ENCODE measurements around the gene CHCHD6.

CHCHD6 gene

GRCh38 chr3:126834596-126835471, 130.8 kb downstream of the CHCHD6 start:
- no peak for DNase-seq

DNA sequence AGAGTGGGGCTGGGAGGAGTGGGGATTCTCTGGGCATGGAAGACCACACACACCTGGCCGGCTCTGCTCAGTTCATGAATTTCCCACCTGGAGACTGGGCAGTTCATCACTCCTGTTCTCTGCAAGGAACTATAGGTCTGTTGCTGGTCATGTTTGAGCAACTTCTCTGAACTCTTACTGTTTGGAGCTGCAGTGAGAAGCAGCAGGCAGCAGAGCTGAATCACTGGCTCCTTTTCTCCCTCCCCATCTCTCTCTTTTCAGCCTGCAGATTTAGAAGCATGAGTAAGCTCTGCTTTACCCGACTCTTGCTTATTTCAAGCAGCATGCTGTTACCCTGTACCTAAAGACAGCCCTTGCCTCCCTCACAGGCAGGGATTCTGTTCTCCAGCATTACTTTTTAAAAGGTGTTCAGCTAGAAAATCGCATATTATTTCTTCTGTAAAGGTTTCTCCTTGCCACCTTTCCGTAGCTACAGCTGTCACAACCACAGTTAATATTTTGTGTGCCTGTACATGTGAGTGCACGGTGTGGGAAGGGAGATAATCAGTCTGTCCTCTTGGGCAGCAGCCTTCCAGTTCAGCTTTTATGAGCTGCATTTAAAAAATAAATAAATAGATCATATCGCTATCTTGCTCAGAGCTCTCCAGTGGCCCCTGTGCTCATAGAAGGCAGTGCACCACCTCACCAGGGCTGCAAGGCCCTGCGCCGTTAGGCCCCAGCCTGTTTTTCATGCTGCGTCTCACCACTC, 131.6 kb downstream of the CHCHD6 start:
- DNase-seq = no peak

DNA sequence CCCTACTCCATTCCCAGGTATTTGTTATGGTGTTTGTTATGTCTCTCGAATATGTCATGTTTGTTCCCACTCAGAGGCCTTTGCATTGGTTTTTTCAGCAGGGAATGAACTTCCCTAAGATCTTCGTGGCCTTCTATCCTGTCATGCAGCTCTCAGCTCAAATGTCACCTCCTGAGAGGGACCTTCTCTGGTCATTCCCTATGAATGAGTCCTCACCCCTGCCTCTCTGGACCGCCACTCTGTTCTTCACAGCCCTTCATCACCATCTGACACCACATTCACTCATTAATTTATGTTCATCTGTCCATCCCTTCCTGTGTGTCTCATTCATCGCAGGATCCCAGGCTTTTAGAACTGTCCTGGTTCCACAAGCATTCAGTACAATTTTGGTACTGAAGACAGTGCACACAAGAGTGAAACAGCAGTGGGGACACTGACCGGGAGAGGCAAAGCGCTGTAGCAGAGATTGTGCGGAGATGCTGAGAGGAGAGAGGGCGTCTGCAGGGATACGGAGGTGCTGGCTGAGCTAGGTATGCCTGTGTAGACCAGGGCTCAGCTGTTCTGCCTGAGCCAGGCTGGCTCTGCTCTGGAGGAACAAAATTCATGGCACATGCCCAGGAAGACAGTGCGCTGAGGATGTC, 132.3 kb downstream of the CHCHD6 start:
- no peak for DNase-seq

DNA sequence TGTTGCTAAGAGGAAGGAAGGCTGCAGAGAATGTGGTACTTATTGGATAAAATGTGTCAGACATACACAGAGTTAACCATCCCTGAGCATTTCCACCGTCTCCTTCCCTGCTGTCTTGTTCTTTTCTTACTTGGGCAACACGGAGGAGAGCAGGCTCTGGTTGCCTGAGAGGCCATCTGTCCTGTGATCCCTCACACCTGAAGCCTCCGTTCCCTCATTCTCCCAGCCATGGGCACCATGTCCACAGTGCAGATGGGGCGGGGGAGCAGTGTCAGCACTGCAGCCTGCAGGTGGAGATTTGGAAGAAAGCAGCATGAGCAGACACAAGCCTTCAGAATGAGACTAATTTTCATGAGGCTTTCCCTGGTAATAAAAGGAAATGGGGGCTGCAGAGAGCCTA, 133.7 kb downstream of the CHCHD6 start:
- no peak for DNase-seq

DNA sequence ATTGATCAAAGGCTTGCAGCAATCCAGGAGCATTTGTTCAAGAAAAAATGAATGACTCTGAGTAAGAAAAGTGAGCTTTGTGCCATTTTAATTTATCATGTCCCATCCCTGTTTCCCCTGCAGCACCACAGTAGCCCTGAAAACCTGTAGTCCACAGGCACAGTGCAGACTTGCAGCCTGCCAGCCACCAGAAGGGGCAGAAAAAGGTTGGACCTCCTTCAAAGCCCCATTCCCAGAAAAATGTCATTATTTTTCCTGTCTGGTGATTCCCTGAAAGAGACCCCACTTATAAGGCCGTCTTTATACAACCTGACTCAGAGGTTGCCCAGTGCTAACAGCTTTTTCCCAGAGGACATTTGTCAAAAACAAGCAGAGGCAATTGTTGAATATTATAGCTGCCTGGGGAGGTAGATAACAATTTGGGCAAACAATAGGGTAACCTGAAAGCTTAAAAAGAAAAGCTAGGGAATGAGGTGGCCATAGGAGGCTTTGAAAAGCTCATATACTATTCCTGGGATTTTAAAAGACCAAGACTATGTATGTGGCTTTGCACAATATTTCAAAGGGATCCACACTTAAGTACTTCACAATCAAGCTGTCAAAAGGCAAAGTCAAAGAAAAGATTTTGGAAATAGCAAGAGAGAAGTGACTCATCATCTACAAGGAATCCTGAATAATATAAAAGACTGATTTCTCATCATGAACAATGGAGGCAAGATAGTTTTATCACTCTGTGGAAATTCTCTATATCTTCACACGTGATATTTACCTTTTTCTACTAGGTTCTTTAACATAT, 142.1 kb downstream of the CHCHD6 start:
- no peak for DNase-seq

- DNase-seq = no peak
Measured at GRCh38 chr3:126847061-126847460, 143.0 kb downstream of the CHCHD6 start.

GRCh38 chr3:126848991-126849390, 145.0 kb downstream of the CHCHD6 start:
- no peak for DNase-seq

- DNase-seq = no peak
Measured at GRCh38 chr3:126849768-126850167, 145.7 kb downstream of the CHCHD6 start.

- DNase-seq = no peak
Measured at GRCh38 chr3:126850370-126851085, 146.5 kb downstream of the CHCHD6 start.

DNA sequence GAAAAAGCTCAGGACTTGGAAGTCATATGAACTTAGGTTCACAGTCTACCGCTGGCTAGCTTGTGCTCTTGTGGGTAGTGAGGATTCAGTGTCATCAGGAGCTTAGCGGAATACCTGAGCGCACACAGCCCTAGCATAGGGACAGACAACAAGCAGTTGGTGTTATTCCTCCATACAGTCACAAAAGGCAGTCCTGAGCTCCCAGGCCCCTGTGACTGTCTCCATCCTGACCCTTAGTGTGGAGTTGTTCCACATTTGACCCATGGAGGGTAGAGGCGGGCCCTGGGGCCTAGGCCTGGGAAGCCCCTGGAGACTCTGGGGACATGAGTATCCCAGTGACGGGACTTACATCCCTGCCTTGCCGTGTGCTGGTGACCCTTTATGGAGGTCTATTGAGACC, 147.3 kb downstream of the CHCHD6 start:
- DNase-seq = no peak

GRCh38 chr3:126851934-126852333, 147.9 kb downstream of the CHCHD6 start:
- DNase-seq = no peak

DNA sequence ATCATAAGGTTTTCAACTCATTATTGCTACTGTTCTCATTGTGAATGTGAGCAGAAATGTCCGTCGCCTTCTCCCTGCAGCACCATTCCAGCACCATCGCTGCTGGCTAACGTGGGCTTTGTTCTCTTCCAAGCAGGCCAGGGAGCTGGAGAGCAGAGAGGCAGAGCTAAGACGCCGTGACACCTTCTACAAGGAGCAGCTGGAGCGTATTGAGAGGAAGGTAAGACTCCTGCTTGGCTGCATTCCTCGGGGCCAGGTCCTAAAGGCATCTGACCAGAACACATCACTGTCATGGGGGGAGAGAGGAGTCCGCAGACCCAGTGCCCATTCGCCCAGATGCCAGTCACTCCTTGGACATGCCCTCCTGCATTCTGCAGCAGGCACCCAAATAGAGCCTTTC, 148.5 kb downstream of the CHCHD6 start:
- DNase-seq = no peak

DNA sequence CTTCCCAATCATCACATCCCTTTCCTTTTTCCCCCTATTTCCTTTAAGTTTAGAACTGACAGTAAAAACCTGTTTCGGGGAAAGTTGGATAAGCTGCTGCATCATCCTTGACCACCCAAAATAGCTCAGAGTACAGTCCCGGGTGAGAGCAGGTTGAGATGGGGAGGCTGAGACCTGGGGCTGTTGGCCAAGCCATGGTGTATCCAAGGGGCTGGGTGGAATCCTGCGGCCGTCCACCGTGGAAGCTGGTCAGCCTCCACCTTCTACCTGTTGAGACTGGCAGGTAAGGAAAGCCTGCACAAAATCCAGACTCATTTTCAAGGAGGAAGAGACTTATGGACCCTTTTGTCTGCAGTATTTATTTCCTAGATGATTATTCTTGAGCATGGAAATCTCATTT, 150.6 kb downstream of the CHCHD6 start:
- no peak for DNase-seq

- DNase-seq = no peak
Measured at GRCh38 chr3:126855374-126855773, 151.3 kb downstream of the CHCHD6 start.

GRCh38 chr3:126857928-126858327, 153.9 kb downstream of the CHCHD6 start:
- DNase-seq = no peak

DNA sequence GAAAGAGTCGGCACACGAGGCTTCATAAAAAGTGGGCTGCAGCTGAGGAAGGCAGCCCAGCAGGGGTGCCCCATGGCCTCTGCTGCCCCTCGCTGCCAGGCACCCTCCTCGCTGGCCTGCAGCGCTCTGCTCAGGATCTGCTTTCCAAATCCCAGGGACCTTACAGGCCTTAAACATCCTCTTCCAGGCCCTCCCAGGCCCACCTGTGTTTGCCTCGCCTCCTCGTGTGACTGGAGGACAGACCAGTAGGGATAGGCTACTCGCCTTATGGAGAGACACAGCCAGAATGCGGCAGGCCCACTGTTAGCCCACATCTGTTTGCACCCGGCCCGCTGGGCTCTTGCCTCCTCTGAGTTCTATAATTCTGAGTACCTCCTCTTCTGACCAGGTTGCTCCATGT, 154.4 kb downstream of the CHCHD6 start:
- no peak for DNase-seq

DNA sequence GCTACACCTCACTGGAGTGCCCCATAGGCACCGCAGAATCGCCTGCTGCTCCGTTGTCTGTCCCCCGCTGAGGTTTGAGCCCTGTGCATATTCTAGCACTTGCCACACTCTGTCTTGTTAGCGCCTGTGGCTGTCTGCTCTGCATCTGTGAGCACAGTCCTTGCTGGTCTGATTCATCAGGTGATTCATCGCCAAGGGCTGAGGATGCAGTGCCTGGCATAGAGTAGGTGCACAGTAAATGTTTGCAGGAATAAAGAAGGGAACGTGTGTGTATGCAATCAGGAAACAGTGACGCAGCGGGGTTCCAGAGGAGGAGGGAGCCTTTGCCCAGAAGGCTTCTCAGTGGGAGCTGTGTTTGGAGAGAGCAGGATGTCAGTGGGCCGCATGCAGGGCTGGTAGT, 154.8 kb downstream of the CHCHD6 start:
- DNase-seq = no peak

DNA sequence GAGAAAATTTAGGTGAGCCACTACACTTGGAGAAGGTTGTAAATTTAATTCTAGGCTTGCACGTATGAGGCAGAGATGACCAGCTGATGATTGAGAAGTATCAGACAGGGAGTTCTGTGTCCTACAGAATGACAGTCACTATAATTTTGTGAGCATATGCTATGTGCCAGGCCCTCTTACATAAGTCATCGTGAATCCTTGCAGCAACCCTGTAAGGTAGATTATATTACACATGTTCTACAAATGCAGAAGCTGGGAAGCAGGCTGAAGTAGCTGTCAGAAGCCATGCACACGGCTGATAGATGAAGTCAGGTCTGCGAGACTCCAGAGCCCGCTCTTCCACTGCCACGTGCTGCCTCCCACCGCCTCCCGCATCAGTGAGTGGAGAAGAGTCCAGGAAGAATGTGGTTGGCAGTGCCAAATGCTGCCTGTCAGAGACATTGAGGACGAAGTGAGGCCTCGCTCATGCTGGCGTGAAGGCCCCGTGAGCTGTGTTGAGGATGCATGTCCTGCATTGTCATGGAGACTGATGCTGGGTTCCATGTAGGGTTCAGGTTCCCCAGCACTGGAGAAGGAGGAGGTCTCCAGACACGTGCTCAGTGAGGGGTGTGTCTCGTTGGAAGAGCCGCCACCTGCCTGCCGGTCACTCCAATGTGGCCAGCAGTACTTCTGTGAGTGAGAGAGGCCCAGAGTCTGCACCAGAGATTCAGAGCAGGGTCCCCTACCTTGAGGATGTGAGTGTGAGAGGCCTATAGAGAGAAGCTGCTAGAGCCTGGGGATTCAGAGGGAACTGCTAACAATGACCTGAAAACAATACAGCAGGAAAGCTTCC, 155.6 kb downstream of the CHCHD6 start:
- no peak for DNase-seq

GRCh38 chr3:126865736-126866135, 161.7 kb downstream of the CHCHD6 start:
- no peak for DNase-seq

GRCh38 chr3:126866175-126866759, 162.2 kb downstream of the CHCHD6 start:
- DNase-seq = no peak

Measured in inflammatory macrophage treated with lipopolysaccharide for 4 hours (primary cell).